DND-41 (cell line): ENCODE measurements around the gene TIMD4.
"Not testable (repeated sequence)": the region's sequence is repeated elsewhere in the genome, so short reads cannot be mapped to it uniquely, and the experiment has no call there.

Source experiments
- ATAC-seq: fragments of 200-7000 bp; cut with Tn5 transposase; 3 replicates; pipeline ENCODE4 v1.9.1; 2021; ENCODE audit warnings: low read depth; ENCODE audit not compliant: insufficient read depth
- DNase-seq: peaks from one replicate; pipeline ENCODE4 v3.0.0-alpha.2; 2020
- H2AFZ ChIP-seq: 2 replicates; pipeline ENCODE4 v1.6.0; 2012; ENCODE audit warnings: low read depth, low read length
- H3K27ac ChIP-seq: 2 replicates; pipeline ENCODE4 v1.5.1; 2012; ENCODE audit warnings: low read length, inconsistent platforms
- H3K27me3 ChIP-seq: fragments of 200-600 bp; sonication (generic); 2 replicates; pipeline ENCODE4 v1.6.0; 2012; ENCODE audit warnings: low read length, mild to moderate bottlenecking, inconsistent platforms; ENCODE audit not compliant: insufficient read depth, poor library complexity
- H3K36me3 ChIP-seq: 2 replicates; pipeline ENCODE4 v1.5.1; 2012; ENCODE audit warnings: low read length, inconsistent platforms; ENCODE audit not compliant: insufficient read depth
- H3K4me1 ChIP-seq: 2 replicates; pipeline ENCODE4 v1.5.1; 2012; ENCODE audit warnings: mild to moderate bottlenecking, low read length; ENCODE audit not compliant: insufficient read depth
- H3K4me2 ChIP-seq: 2 replicates; pipeline ENCODE4 v1.6.0; 2012; ENCODE audit warnings: mild to moderate bottlenecking, moderate library complexity, low read length, inconsistent platforms; ENCODE audit not compliant: insufficient read depth
- H3K4me3 ChIP-seq, 2 experiments: fragments of 200-600 bp in 1 of 2; shearing (Covaris generic) in 1 of 2; 2 replicates each; pipeline ENCODE4 v1.5.1; 2012 to 2016; ENCODE audit warnings: inconsistent platforms in 2 of 2, low read length in 2 of 2, mild to moderate bottlenecking in 2 of 2, low read depth in 1 of 2, moderate library complexity in 1 of 2
- H3K79me2 ChIP-seq: 2 replicates; pipeline ENCODE4 v1.6.0; 2012; ENCODE audit warnings: low read length, inconsistent platforms; ENCODE audit not compliant: insufficient read depth
- H3K9ac ChIP-seq: 2 replicates; pipeline ENCODE4 v1.6.0; 2012; ENCODE audit warnings: low read depth, mild to moderate bottlenecking, inconsistent platforms, low read length, moderate library complexity
- H3K9me3 ChIP-seq: 2 replicates; pipeline ENCODE4 v1.5.1; 2012; ENCODE audit warnings: low read length, moderate library complexity, mild to moderate bottlenecking, inconsistent platforms; ENCODE audit not compliant: insufficient read depth, severe bottlenecking
- H4K20me1 ChIP-seq: 2 replicates; pipeline ENCODE4 v1.6.0; 2012; ENCODE audit warnings: low read length; ENCODE audit not compliant: insufficient read depth
- CTCF ChIP-seq: IDR thresholded peaks from 2 replicates; pipeline ENCODE4 v1.5.1; 2012; ENCODE audit warnings: borderline replicate concordance, low read length, moderate library complexity, mild to moderate bottlenecking; ENCODE audit not compliant: poor library complexity, severe bottlenecking; ENCODE audit errors: extremely low read depth
- EZH2 ChIP-seq: IDR thresholded peaks from 3 replicates; pipeline ENCODE4 v1.6.1; 2012; ENCODE audit warnings: borderline replicate concordance, low read depth, mild to moderate bottlenecking, moderate library complexity, low read length, inconsistent platforms; ENCODE audit not compliant: severe bottlenecking

The TIMD4 gene

DNA sequence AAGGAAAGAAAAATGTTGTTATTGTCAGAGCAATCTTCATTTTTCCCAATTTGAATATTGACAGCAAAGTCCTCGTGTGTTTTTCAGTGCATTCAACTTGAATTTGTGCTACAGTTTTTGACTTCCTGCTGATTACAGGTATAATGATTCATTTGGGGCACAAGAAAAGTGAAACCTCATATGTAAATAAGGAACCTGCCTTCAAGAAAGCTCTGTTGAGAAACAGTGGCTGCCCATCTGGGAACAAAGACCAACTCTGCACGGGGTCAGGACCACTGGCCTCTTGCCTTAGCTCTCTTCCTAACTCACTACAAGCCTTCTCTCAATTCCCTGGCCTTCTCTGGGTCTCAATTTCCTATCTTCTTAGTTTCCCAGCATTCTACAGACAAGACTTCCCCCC lies 21.0 kb downstream of the TIMD4 start:
- Histone ChIP-seq H4K20me1 (no peaks in the 10 kb centered on the region), H3K9me3 (peaks cover 3% of the 10 kb centered on the region), H3K4me1 (no peaks in the 10 kb centered on the region), H3K4me2 (no peak overlapping the region), H2AFZ (no peak overlapping the region), H3K27ac (no peak overlapping the region), H3K27me3 (no peaks in the 10 kb centered on the region), H3K4me3 (no peak overlapping the region), H3K9ac (no peak overlapping the region), H3K79me2 (no peaks in the 10 kb centered on the region), H3K36me3 (no peaks in the 10 kb centered on the region)
- TF ChIP-seq CTCF (no peak), EZH2 (no peak)
- no peak for DNase-seq
- ATAC-seq: no peak

GRCh38 chr5:156940462-156940861 lies 22.6 kb downstream of the TIMD4 start:
- not testable (repeated sequence) for H3K79me2 ChIP-seq, DNase-seq, H3K36me3 ChIP-seq, H3K27me3 ChIP-seq, H4K20me1 ChIP-seq, H3K4me3 ChIP-seq, H3K4me2 ChIP-seq, H2AFZ ChIP-seq, H3K9me3 ChIP-seq, H3K4me1 ChIP-seq, H3K27ac ChIP-seq, ATAC-seq, H3K9ac ChIP-seq

- no peak for ATAC-seq
- no peak for TF ChIP-seq CTCF
- no peak for TF ChIP-seq EZH2
- Histone ChIP-seq H3K4me2 (no peak overlapping the region), H3K4me1 (no peaks in the 10 kb centered on the region), H3K9ac (no peak overlapping the region), H3K36me3 (no peaks in the 10 kb centered on the region), H2AFZ (no peak overlapping the region), H3K27ac (no peak overlapping the region), H3K9me3 (peaks cover 3% of the 10 kb centered on the region), H3K79me2 (no peaks in the 10 kb centered on the region), H3K27me3 (no peaks in the 10 kb centered on the region), H3K4me3 (no peak overlapping the region), H4K20me1 (no peaks in the 10 kb centered on the region)
- DNase-seq: no peak
Measured at GRCh38 chr5:156936972-156937371, 26.1 kb downstream of the TIMD4 start.

DNA sequence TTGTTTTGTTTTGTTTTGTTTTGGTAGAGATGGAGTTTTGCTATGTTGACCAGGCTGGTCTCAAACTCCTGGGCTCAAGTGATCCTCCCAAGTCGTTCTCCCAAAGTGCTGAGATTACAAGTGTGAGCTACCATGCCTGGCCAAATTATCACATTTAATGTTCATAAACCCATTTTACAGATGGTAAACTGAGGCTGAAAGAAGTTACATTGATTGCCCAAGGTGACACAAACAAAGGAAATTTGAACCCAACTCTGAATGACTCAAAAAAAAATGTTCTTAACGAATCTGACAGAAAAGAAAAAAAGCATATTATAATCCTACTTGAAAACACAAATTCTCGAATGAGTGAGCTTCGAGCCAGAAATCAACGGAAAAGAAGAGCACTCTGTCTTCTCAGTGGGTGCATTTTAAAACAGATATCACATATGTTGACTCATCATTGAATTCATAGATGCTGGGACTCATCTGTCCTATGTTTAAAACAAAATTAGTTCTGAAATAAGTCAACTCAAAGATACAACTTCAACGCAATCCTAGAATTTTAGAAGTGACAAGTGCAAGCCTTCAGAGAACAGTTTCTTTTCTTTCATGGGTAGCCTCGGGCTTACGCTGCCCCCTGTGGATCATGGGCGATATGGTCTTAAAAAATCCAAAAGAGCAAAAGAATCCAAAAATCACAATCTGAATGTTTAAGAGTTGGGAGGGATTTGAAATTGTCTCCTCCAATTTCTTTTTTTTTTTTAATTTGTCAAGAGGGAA lies 28.4 kb downstream of the TIMD4 start:
- H3K4me3 ChIP-seq: no peak overlapping the region
- no peaks in the 10 kb centered on the region for H3K79me2 ChIP-seq
- DNase-seq (peak; percentile 31), ATAC-seq (peak; percentile 44; the same call in 1 of the 3 replicates)
- H2AFZ ChIP-seq: no peak overlapping the region
- TF ChIP-seq EZH2 (no peak), CTCF (peak; percentile 69)
- H3K27ac ChIP-seq: no peak overlapping the region
- H3K27me3 ChIP-seq: no peaks in the 10 kb centered on the region
- H3K9ac ChIP-seq: no peak overlapping the region
- H3K4me1 ChIP-seq: no peaks in the 10 kb centered on the region
- H4K20me1 ChIP-seq: no peaks in the 10 kb centered on the region
- peaks cover under 1% of the 10 kb centered on the region for H3K9me3 ChIP-seq
- H3K4me2 ChIP-seq: no peak overlapping the region
- H3K36me3 ChIP-seq: no peaks in the 10 kb centered on the region
